Activated T-helper 1 cell treated with anti-CD3 and anti-CD28 coated beads, Interleukin-12 subunit alpha, Interleukin-12 subunit beta, Interleukin-2, Interleukin-4 antibody, amounts not matched to agents 30 ng/mL and 10 ng/mL and 1 ng/mL, durations not matched to agents 14 hours and 24 hours and 36 hours (primary cell): ENCODE measurements around the gene FIBIN. TPM values are rescaled to one million over a fixed set of nuclear protein-coding genes. Genes with fewer than 3 reads are reported as not detected.

Experiments
- DNase-seq: peaks from one replicate; pipeline ENCODE4 v3.0.0; 2021; ENCODE audit warnings: low spot score
- H3K27ac Mint-ChIP-seq: one replicate; pipeline ENCODE4 v1.8.0; 2021; ENCODE audit warnings: mild to moderate bottlenecking, mixed read lengths
- H3K27me3 Mint-ChIP-seq: one replicate; pipeline ENCODE4 v1.8.0; 2022; ENCODE audit warnings: mild to moderate bottlenecking, moderate library complexity, mixed read lengths; ENCODE audit not compliant: insufficient read depth
- H3K36me3 Mint-ChIP-seq: one replicate; pipeline ENCODE4 v1.8.0; 2021; ENCODE audit warnings: low read depth, mixed read lengths
- H3K4me1 Mint-ChIP-seq: one replicate; pipeline ENCODE4 v1.8.0; 2021; ENCODE audit warnings: low read depth, mixed read lengths
- H3K4me3 Mint-ChIP-seq: one replicate; pipeline ENCODE4 v1.8.0; 2021; ENCODE audit warnings: mild to moderate bottlenecking, moderate library complexity, mixed read lengths
- H3K9me3 Mint-ChIP-seq: one replicate; pipeline ENCODE4 v1.8.0; 2021; ENCODE audit warnings: mixed read lengths
- intact Hi-C: fragments of 100-400 bp; cut with micrococcal nuclease; formaldehyde crosslinking; loops from one replicate; pipeline ENCODE4 v1.15.1; 2024
- total RNA-seq: library from RNA; stranded (reverse); gene quantifications from 2 replicates; pipeline ENCODE4 v1.2.3, GENCODE V29; 2022

FIBIN gene
- total RNA-seq, 1 donor from 2014 or later: not detected

GRCh38 chr11:27041141-27041899 lies 47.4 kb downstream of the FIBIN start:
- no peak for DNase-seq
- H3K4me1 Mint-ChIP-seq: no peaks in the 10 kb centered on the region
- H3K36me3 Mint-ChIP-seq: no peaks in the 10 kb centered on the region
- H3K9me3 Mint-ChIP-seq: peaks cover 17% of the 10 kb centered on the region
- H3K27me3 Mint-ChIP-seq: no peaks in the 10 kb centered on the region
- intact Hi-C loops: no loop called here
- no peak overlapping the region for H3K27ac Mint-ChIP-seq
- H3K4me3 Mint-ChIP-seq: no peak overlapping the region

Other genes starting within 250 kb of the FIBIN start
- gene BBOX1, start 46.7 kb downstream of the FIBIN start, total RNA-seq: not detected in 2 replicates